BE2C (cell line): ENCODE measurements around the gene GH1.

Source experiments
- DNase-seq: peaks from one replicate; pipeline ENCODE4 v3.0.0-alpha.2; 2020
- H3K27me3 ChIP-seq: fragments of 250-450 bp; sonication (Bioruptor Pico); 2 replicates; pipeline ENCODE4 v1.5.1; 2020; ENCODE audit warnings: mild to moderate bottlenecking
- H3K36me3 ChIP-seq: fragments of 250-450 bp; sonication (Bioruptor Pico); 2 replicates; pipeline ENCODE4 v1.5.1; 2020; ENCODE audit warnings: mild to moderate bottlenecking
- H3K4me1 ChIP-seq: fragments of 250-450 bp; sonication (Bioruptor Pico); 2 replicates; pipeline ENCODE4 v1.5.1; 2020
- H3K4me3 ChIP-seq: 2 replicates; pipeline ENCODE4 v1.5.1; 2011; ENCODE audit warnings: low read depth, low read length
- H3K9me3 ChIP-seq: fragments of 250-450 bp; sonication (Bioruptor Pico); 2 replicates; pipeline ENCODE4 v1.5.1; 2020
- CTCF ChIP-seq: IDR thresholded peaks from 2 replicates; pipeline ENCODE4 v1.5.1; 2012; ENCODE audit warnings: mild to moderate bottlenecking, low read depth, low read length

The GH1 gene

DNA sequence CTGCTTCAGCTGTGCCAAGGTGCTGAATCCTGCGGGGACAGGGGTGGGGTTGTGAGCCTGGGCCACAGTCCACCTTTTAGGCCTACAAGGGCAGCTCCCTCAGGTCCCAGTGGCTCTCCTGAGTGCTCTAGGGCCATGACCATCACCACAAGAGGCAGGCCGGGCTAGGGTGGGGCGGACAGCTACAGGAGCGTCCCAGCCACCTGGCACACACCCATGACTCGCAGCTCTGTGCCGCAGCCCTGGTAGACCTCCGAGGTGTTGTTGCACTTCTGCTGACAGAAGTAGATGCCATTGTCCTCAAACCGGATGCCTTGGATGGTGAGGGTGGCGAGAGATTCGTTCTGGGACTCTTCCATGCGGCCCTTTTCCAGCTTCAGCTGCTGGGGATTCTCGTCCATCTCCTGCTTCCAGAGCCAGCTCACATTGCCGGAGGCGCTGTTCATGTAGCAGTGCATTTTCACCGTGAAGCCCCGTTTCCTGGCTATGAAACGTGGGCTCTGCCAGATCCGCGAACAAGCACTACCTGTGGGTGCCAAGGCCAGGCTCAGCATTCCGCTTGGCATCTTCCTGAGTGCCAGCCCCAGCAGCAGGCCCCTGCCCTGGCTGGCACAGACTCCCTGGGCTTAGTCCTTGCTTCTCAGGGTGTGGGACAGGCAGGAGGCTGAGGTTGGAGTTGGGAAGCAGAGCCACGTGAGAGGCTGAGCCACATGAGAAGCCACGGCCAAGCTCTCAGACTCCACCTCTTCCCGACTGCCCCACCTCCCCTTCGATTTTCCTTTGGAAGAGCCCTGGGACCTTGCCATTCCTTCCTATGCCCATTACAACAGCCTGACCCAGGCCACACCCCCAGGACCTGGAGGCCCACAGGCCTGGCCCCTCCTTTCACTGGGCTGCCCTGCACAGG, 11.5 kb upstream of the GH1 start:
- no peak overlapping the region for H3K4me3 ChIP-seq
- no peak for TF ChIP-seq CTCF
- H3K4me1 ChIP-seq = no peaks in the 10 kb centered on the region
- DNase-seq = no peak
- H3K9me3 ChIP-seq = no peaks in the 10 kb centered on the region
- no peaks in the 10 kb centered on the region for H3K27me3 ChIP-seq
- no peaks in the 10 kb centered on the region for H3K36me3 ChIP-seq

DNA sequence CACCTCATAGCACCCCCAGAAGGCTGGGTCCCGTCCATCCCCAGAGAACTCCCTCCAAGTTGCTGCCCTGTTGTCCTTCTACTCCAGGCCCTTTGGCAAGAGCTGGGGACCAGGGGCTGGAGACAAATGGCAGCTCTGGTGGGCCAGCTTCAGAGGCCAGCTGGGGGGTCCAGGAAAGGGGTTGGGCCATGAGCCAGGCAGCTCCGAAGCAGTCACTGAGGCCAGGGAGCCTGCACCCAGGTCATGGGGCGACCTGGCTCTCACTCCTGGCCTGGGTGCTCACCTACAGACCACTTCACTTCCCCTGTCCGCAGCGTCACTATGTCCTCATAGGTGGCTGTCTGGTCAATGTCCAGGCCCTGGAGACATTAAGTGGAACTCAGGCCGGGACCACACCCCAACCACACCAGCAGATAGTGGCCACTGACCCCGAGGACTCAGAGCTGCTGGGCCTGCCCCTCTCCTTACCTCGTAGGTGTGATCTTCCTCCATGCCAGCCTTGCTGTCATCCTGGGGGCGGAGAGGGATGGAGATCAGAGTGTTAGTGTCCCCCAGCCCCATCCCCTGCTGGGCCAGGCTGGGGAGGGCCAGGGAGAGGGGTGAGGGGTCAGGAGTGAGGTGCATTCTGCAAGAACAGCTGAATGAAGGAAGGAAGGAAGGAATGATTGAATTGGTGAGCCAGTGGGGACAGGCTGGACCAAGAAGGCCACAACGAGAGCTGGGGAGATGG, 10.5 kb upstream of the GH1 start:
- Histone ChIP-seq H3K36me3 (no peaks in the 10 kb centered on the region), H3K9me3 (no peaks in the 10 kb centered on the region), H3K27me3 (no peaks in the 10 kb centered on the region), H3K4me3 (no peak overlapping the region), H3K4me1 (no peaks in the 10 kb centered on the region)
- TF ChIP-seq CTCF = no peak
- no peak for DNase-seq

GRCh38 chr17:63928172-63928666, 9.6 kb upstream of the GH1 start:
- no peaks in the 10 kb centered on the region for H3K36me3 ChIP-seq
- H3K4me1 ChIP-seq = no peaks in the 10 kb centered on the region
- H3K4me3 ChIP-seq = no peak overlapping the region
- no peaks in the 10 kb centered on the region for H3K9me3 ChIP-seq
- TF ChIP-seq CTCF = no peak
- H3K27me3 ChIP-seq = no peaks in the 10 kb centered on the region
- DNase-seq = no peak

GRCh38 chr17:63927464-63928171, 9.0 kb upstream of the GH1 start:
- Histone ChIP-seq H3K4me1 (no peaks in the 10 kb centered on the region), H3K27me3 (no peaks in the 10 kb centered on the region), H3K4me3 (no peak overlapping the region), H3K9me3 (no peaks in the 10 kb centered on the region), H3K36me3 (no peaks in the 10 kb centered on the region)
- no peak for DNase-seq
- no peak for TF ChIP-seq CTCF

DNA sequence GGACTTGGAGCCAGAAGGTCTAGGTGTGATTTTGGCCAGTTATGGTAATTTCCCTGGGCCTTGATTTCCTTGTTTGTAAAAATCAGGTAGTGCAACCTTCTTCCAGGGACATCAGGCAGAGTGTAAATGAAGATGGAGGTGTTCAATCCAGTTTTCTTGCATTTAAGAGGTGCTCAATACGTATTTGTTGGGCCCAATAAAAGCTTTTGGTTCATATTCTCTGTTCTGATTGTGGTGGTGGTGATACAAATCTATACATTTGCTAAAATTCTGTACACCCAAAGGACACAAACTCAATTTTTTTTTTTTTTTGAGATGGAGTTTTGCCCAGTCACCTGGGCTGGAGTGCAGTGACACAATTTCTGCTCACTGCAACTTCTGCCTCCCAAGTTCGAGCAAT, 7.5 kb upstream of the GH1 start:
- no peak for TF ChIP-seq CTCF
- H3K36me3 ChIP-seq = no peaks in the 10 kb centered on the region

More for the DNA sequence above, 7.5 kb upstream of the GH1 start:
- Histone ChIP-seq H3K9me3 (no peaks in the 10 kb centered on the region), H3K27me3 (no peaks in the 10 kb centered on the region), H3K4me1 (no peaks in the 10 kb centered on the region), H3K4me3 (no peak overlapping the region)
- no peak for DNase-seq
